Calu3 (cell line): ENCODE results near the gene RFTN1. TPM values are rescaled to one million over a fixed set of nuclear protein-coding genes. Genes with fewer than 3 reads are reported as not detected.

Experiments
- BruUV-seq: library from RNA; stranded (reverse); fragments of 400-500 nt; replicated peaks from 2 replicates; lab custom pipeline; 2021; lab: Mats Ljungman, UMichigan
- CTCF ChIA-PET: fragments of 300-600 bp; sonication (Branson Sonifier 250); formaldehyde crosslinking; loops from one replicate; lab custom pipeline; 2022; ENCODE audit warnings: antibody characterized with exemption; lab: Charles Lee
- DNase-seq: peaks from one replicate; pipeline ENCODE4 v3.0.0; 2022
- H3K27ac Mint-ChIP-seq: one replicate; pipeline ENCODE4 v1.8.0; 2022; ENCODE audit warnings: mixed read lengths; ENCODE audit not compliant: unreplicated experiment
- H3K27me3 Mint-ChIP-seq: one replicate; pipeline ENCODE4 v1.8.0; 2022; ENCODE audit warnings: mixed read lengths; ENCODE audit not compliant: unreplicated experiment
- H3K36me3 Mint-ChIP-seq: one replicate; pipeline ENCODE4 v1.8.0; 2022; ENCODE audit warnings: mild to moderate bottlenecking, moderate library complexity, mixed read lengths; ENCODE audit not compliant: insufficient read depth, unreplicated experiment
- H3K4me1 Mint-ChIP-seq: one replicate; pipeline ENCODE4 v1.8.0; 2022; ENCODE audit warnings: mild to moderate bottlenecking, low read depth, mixed read lengths; ENCODE audit not compliant: unreplicated experiment
- H3K4me3 Mint-ChIP-seq: one replicate; pipeline ENCODE4 v1.8.0; 2022; ENCODE audit warnings: mild to moderate bottlenecking, low read depth, moderate library complexity, mixed read lengths; ENCODE audit not compliant: unreplicated experiment
- H3K9me3 Mint-ChIP-seq: one replicate; pipeline ENCODE4 v1.8.0; 2022; ENCODE audit warnings: low read depth, mixed read lengths; ENCODE audit not compliant: unreplicated experiment
- CTCF ChIP-seq: fragments of 200-600 bp; IDR thresholded peaks from one replicate; pipeline ENCODE4 v1.8.0; 2022; ENCODE audit warnings: antibody characterized with exemption; ENCODE audit not compliant: unreplicated experiment
- intact Hi-C: fragments of 100-400 bp; cut with micrococcal nuclease; formaldehyde crosslinking; loops from one replicate; pipeline ENCODE4 v1.10.0; 2022; ENCODE audit not compliant: unreplicated experiment
- total RNA-seq: library from RNA; stranded (reverse); gene quantifications from 2 replicates; pipeline ENCODE4 v1.2.3, GENCODE V29; 2022

RFTN1 gene
- total RNA-seq, 1 experiment from 2014 or later: 1.6 TPM

GRCh38 chr3:16448639-16449070 lies 64.8 kb downstream of the RFTN1 start:
- no peak overlapping the region for H3K4me3 Mint-ChIP-seq
- H3K4me1 Mint-ChIP-seq: no peaks in the 10 kb centered on the region
- H3K9me3 Mint-ChIP-seq: no peaks in the 10 kb centered on the region
- BruUV-seq: no TSS peak
- intact Hi-C loops: no loop called here
- no peak for DNase-seq
- CTCF ChIA-PET: no interaction called here
- no peaks in the 10 kb centered on the region for H3K36me3 Mint-ChIP-seq
- H3K27me3 Mint-ChIP-seq: peaks cover 22% of the 10 kb centered on the region
- H3K27ac Mint-ChIP-seq: no peak overlapping the region
- TF ChIP-seq CTCF: no peak

GRCh38 chr3:16447135-16447534 lies 66.4 kb downstream of the RFTN1 start:
- no peak for DNase-seq
- H3K27ac Mint-ChIP-seq: no peak overlapping the region
- TF ChIP-seq CTCF: no peak
- no peaks in the 10 kb centered on the region for H3K9me3 Mint-ChIP-seq
- H3K36me3 Mint-ChIP-seq: no peaks in the 10 kb centered on the region
- intact Hi-C loops: no loop called here
- H3K27me3 Mint-ChIP-seq: peaks cover 12% of the 10 kb centered on the region
- CTCF ChIA-PET: no interaction called here
- H3K4me3 Mint-ChIP-seq: no peak overlapping the region
- BruUV-seq: no TSS peak
- H3K4me1 Mint-ChIP-seq: no peaks in the 10 kb centered on the region

- Mint-ChIP-seq H3K27ac (no peak overlapping the region), H3K4me3 (no peak overlapping the region)
- CTCF ChIA-PET: no interaction called here
These were observed 69.2 kb downstream of the RFTN1 start for GRCh38 chr3:16444344-16444743.

GRCh38 chr3:16442730-16443129 lies 70.8 kb downstream of the RFTN1 start:
- no peaks in the 10 kb centered on the region for H3K27me3 Mint-ChIP-seq
- no peak overlapping the region for H3K27ac Mint-ChIP-seq
- H3K4me1 Mint-ChIP-seq: no peaks in the 10 kb centered on the region
- TF ChIP-seq CTCF: no peak
- no peak for DNase-seq
- intact Hi-C loops: no loop called here
- CTCF ChIA-PET: no interaction called here
- no TSS peak for BruUV-seq
- H3K36me3 Mint-ChIP-seq: no peaks in the 10 kb centered on the region
- H3K9me3 Mint-ChIP-seq: no peaks in the 10 kb centered on the region
- no peak overlapping the region for H3K4me3 Mint-ChIP-seq

More at GRCh38 chr3:16444344-16444743, 69.2 kb downstream of the RFTN1 start:
- no peaks in the 10 kb centered on the region for H3K36me3 Mint-ChIP-seq
- intact Hi-C loops: no loop called here
- no peaks in the 10 kb centered on the region for H3K4me1 Mint-ChIP-seq
- H3K27me3 Mint-ChIP-seq: no peaks in the 10 kb centered on the region
- H3K9me3 Mint-ChIP-seq: no peaks in the 10 kb centered on the region
- BruUV-seq: no TSS peak
- no peak for TF ChIP-seq CTCF
- no peak for DNase-seq
